Activated CD4-positive, alpha-beta T cell treated with anti-CD3 and anti-CD28 coated beads for 24 hours (primary cell): Measurements from ENCODE around the gene NOTCH2.

Source experiments
- DNase-seq, 2 donors: peaks; one replicate each; pipeline ENCODE4 v3.0.0-alpha.2; 2020; ENCODE audit warnings: low read depth in 2 of 2

Gene NOTCH2

GRCh38 chr1:119946724-119947123 is 122.7 kb downstream of the NOTCH2 start:
- no peak for DNase-seq

GRCh38 chr1:119943216-119943615 is 126.2 kb downstream of the NOTCH2 start:
- no peak for DNase-seq

- DNase-seq = no peak
Measured at GRCh38 chr1:119941392-119941791, 128.1 kb downstream of the NOTCH2 start.

- DNase-seq = no peak
Measured at GRCh38 chr1:119940697-119941096, 128.8 kb downstream of the NOTCH2 start.

GRCh38 chr1:119937198-119937597 is 132.3 kb downstream of the NOTCH2 start:
- no peak for DNase-seq

GRCh38 chr1:119935915-119936314 is 133.5 kb downstream of the NOTCH2 start:
- DNase-seq = no peak

- no peak for DNase-seq
Measured at GRCh38 chr1:119935373-119935772, 134.1 kb downstream of the NOTCH2 start.

GRCh38 chr1:119933397-119933796 is 136.1 kb downstream of the NOTCH2 start:
- DNase-seq = no peak

- no peak for DNase-seq
Measured at GRCh38 chr1:119929643-119930315, 139.7 kb downstream of the NOTCH2 start.

GRCh38 chr1:119926553-119926952 is 142.9 kb downstream of the NOTCH2 start:
- no peak for DNase-seq

- DNase-seq = no peak
Measured at GRCh38 chr1:119924948-119925898, 144.2 kb downstream of the NOTCH2 start.

GRCh38 chr1:119920104-119920968 is 149.1 kb downstream of the NOTCH2 start:
- no peak for DNase-seq

GRCh38 chr1:119919241-119919640 is 150.2 kb downstream of the NOTCH2 start:
- DNase-seq = no peak

- no peak for DNase-seq
Measured at GRCh38 chr1:119918301-119918700, 151.2 kb downstream of the NOTCH2 start.

- DNase-seq = no peak
Measured at GRCh38 chr1:119917304-119918055, 152.0 kb downstream of the NOTCH2 start.

GRCh38 chr1:119915517-119915916 is 153.9 kb downstream of the NOTCH2 start:
- no peak for DNase-seq

- no peak for DNase-seq
Measured at GRCh38 chr1:119914071-119914470, 155.4 kb downstream of the NOTCH2 start.

- no peak for DNase-seq
Measured at GRCh38 chr1:119912963-119913362, 156.5 kb downstream of the NOTCH2 start.

GRCh38 chr1:119911775-119912174 is 157.7 kb downstream of the NOTCH2 start:
- no peak for DNase-seq

GRCh38 chr1:119910618-119911017 is 158.8 kb downstream of the NOTCH2 start:
- DNase-seq = no peak

- no peak for DNase-seq
Measured at GRCh38 chr1:119909890-119910596, 159.4 kb downstream of the NOTCH2 start.
